ENCODE measurements around the gene FRMD6. TPM values are rescaled to one million over a fixed set of nuclear protein-coding genes. Genes with fewer than 3 reads are reported as not detected.

Gene FRMD6
- total RNA-seq, 1 experiment from 2014 or later: 11.4 TPM

GRCh38 chr14:51627313-51627712 lies 24.4 kb upstream of the FRMD6 start:
- no peaks in the 10 kb centered on the region for H3K36me3 ChIP-seq (ENCODE audit: control insufficient read depth in 1 of 2, insufficient read depth in 2 of 2, low read length in 2 of 2)
- CTCF ChIA-PET: no interaction called here
- intact Hi-C loops (cut with micrococcal nuclease): no loop called here
- RAD21 ChIA-PET (ENCODE audit: low non-redundant PET in 1 of 2, low total read pairs in 2 of 2, uncharacterized antibody in 2 of 2, unreplicated experiment in 2 of 2): no interaction called here
- no peaks in the 10 kb centered on the region for H4K20me1 ChIP-seq (ENCODE audit: insufficient read depth)
- H3K9ac ChIP-seq (ENCODE audit: low read length): no peak overlapping the region
- H3K9me3 ChIP-seq (ENCODE audit: control insufficient read depth in 1 of 2, insufficient read depth in 1 of 2, low read depth in 1 of 2, low read length in 2 of 2): no peaks in the 10 kb centered on the region
- BruUV-seq (replicated peaks): no TSS peak
- POLR2A ChIA-PET: no interaction called here
- no peak for ATAC-seq
- no peaks in the 10 kb centered on the region for H3K79me2 ChIP-seq (ENCODE audit: insufficient read depth, low read length)
- no peaks in the 10 kb centered on the region for H3K4me1 ChIP-seq (ENCODE audit: control insufficient read depth in 1 of 2, insufficient read depth in 2 of 2, low read length in 2 of 2)
- no peak overlapping the region for H3K4me2 ChIP-seq (ENCODE audit: low read length)
- H3K9me2 ChIP-seq (ENCODE audit: insufficient read depth): no peaks in the 10 kb centered on the region
- no peak for DNase-seq (ENCODE audit: low read depth, low spot score)
- no peak overlapping the region for H3K4me3 ChIP-seq (replicated peaks in 1 of 2; ENCODE audit: low read depth in 1 of 2, low read length in 2 of 2)
- no peaks in the 10 kb centered on the region for H3K27me3 ChIP-seq (ENCODE audit: insufficient read depth, low read length)
- H2AFZ ChIP-seq (ENCODE audit: low read depth, low read length, poor library complexity, severe bottlenecking): no peak overlapping the region
- H3K27ac ChIP-seq (ENCODE audit: low read depth, low read length): no peak overlapping the region
- no peak for TF ChIP-seq SP1 (IDR thresholded peaks at IDR 0.05; ENCODE audit: low read depth)
- no peak for TF ChIP-seq MAX (IDR thresholded peaks at IDR 0.05)
- no peak for TF ChIP-seq ZNF274 (IDR thresholded peaks at IDR 0.05; ENCODE audit: low read depth, low read length)
- no peak for TF ChIP-seq JUND (IDR thresholded peaks at IDR 0.05)
- TF ChIP-seq SRF (IDR thresholded peaks at IDR 0.05; ENCODE audit: low read depth): no peak
- TF ChIP-seq YY1 (IDR thresholded peaks at IDR 0.05; ENCODE audit: extremely low read depth, insufficient replicate concordance, low read depth, low read length): no peak
- TF ChIP-seq EZH2phosphoT487 (IDR thresholded peaks at IDR 0.05; ENCODE audit: borderline replicate concordance): no peak
- no peak for TF ChIP-seq POLR2AphosphoS5 (IDR thresholded peaks at IDR 0.05; ENCODE audit: low read depth, low read length)
- TF ChIP-seq CBX3 (IDR thresholded peaks at IDR 0.05; ENCODE audit: low read depth): no peak
- no peak for TF ChIP-seq POLR2A (IDR thresholded peaks at IDR 0.05; ENCODE audit: borderline replicate concordance, extremely low read depth, insufficient read depth, insufficient read length)
- no peak for TF ChIP-seq ELF1 (IDR thresholded peaks at IDR 0.05; ENCODE audit: borderline replicate concordance, low read depth)
- no peak for TF ChIP-seq RAD21 (IDR thresholded peaks at IDR 0.05; ENCODE audit: low read depth)
- TF ChIP-seq ZFX (IDR thresholded peaks at IDR 0.05): no peak
- no peak for TF ChIP-seq CEBPB (IDR thresholded peaks at IDR 0.05; ENCODE audit: low read depth)
- no peak for TF ChIP-seq ZBTB33 (IDR thresholded peaks at IDR 0.05; ENCODE audit: extremely low read depth, insufficient replicate concordance, low read length)
- TF ChIP-seq EGR1 (IDR thresholded peaks at IDR 0.05; ENCODE audit: low read depth): no peak
- no peak for TF ChIP-seq ATF3 (IDR thresholded peaks at IDR 0.05)
- TF ChIP-seq FOSL1 (IDR thresholded peaks at IDR 0.05; ENCODE audit: low read depth): no peak

Data from HCT116 (cell line).